ENCODE results near the gene NLGN2.

- TF ChIP-seq CTCF (conservative IDR thresholded peaks at IDR 0.05; ENCODE audit: low read depth, low read length) (no peak), EZH2 (IDR thresholded peaks at IDR 0.05; ENCODE audit: borderline replicate concordance, low read depth, low read length, poor library complexity, severe bottlenecking) (no peak)
Observed at GRCh38 chr17:7460850-7461660, 53.4 kb downstream of the NLGN2 start.
